Measurements from ENCODE around the gene PLTP.

The PLTP gene

DNA sequence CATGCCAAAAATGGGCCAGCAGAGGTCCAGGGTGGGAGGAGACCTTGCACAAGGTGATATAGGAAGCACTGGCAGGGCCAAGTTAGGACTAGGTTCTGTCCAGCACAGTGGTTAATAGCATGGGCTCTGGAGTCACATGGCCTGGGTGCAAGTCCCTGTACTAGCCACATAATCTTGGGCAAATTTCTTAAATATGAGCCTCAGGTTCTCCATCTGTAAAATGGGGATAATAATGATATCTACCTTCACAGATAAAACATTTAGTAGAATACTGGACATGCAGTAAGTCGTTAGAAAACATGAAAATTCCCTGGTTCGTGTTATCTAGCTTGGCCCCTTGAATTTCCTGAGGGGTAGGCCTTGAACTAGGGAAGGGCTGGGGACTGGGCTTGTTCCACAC, 14.7 kb downstream of the PLTP start:
- in situ Hi-C loops (cut with MboI; ENCODE audit: low sequenced_read_pairs, unreplicated experiment): no loop called here
- DNase-seq (ENCODE audit: low spot score): no peak
- TF ChIP-seq, protein P1, sequence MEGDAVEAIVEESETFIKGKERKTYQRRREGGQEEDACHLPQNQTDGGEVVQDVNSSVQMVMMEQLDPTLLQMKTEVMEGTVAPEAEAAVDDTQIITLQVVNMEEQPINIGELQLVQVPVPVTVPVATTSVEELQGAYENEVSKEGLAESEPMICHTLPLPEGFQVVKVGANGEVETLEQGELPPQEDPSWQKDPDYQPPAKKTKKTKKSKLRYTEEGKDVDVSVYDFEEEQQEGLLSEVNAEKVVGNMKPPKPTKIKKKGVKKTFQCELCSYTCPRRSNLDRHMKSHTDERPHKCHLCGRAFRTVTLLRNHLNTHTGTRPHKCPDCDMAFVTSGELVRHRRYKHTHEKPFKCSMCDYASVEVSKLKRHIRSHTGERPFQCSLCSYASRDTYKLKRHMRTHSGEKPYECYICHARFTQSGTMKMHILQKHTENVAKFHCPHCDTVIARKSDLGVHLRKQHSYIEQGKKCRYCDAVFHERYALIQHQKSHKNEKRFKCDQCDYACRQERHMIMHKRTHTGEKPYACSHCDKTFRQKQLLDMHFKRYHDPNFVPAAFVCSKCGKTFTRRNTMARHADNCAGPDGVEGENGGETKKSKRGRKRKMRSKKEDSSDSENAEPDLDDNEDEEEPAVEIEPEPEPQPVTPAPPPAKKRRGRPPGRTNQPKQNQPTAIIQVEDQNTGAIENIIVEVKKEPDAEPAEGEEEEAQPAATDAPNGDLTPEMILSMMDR (IDR thresholded peaks at IDR 0.05; ENCODE audit: borderline replicate concordance, control extremely low read depth, extremely low read depth, insufficient read depth, missing control alignments): no peak

DNA sequence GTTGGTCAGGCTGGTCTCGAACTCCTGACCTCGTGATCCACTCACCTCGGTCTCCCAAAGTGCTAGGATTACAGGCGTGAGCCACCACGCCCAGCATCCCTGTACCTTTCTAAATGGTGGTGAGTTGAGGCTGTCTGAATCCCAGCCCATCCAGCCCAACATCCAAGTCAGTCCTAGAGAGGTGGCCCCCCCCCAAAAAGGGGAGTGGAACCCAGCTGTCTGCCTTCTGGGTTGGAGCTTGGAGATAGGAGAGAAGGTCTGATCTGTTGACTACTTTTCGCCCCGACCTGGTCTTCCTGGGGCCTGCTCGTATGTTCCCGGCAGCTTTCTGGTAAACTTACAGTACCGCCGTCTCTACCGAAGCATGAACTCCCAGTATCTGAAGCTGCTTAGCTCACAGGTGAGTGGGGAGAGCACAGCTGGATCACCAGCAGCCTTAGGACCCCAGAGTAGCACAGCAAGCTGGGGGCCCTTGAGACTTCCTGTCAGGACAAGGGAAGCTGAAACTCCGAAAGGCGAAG, 15.3 kb downstream of the PLTP start:
- in situ Hi-C loops (cut with MboI; ENCODE audit: low sequenced_read_pairs, unreplicated experiment): no loop called here
- TF ChIP-seq, protein P1 (IDR thresholded peaks at IDR 0.05; ENCODE audit: borderline replicate concordance, control extremely low read depth, extremely low read depth, insufficient read depth, missing control alignments): no peak
- DNase-seq (ENCODE audit: low spot score): no peak

DNA sequence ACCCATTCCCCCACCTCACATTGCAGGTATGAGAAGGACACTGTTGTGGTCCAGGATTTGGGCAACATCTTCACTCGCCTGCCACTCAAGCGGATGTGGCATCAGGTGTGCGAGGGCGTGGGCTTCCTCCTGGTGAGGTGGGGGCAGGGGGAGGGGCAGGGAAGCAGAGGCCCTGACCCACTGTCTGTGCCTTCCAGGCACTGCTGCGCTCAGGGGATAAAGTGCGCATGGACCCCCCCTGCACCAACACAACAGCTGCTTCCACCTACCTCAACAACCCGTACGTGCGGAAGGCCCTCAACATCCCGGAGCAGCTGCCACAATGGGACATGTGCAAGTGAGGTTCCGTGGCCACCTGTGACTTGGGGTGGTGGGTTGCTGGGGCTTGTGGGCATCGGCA, 17.2 kb downstream of the PLTP start:
- TF ChIP-seq, protein P1 (IDR thresholded peaks at IDR 0.05; ENCODE audit: borderline replicate concordance, control extremely low read depth, extremely low read depth, insufficient read depth, missing control alignments): no peak
- in situ Hi-C loops (cut with MboI; ENCODE audit: low sequenced_read_pairs, unreplicated experiment): no loop called here
- no peak for DNase-seq (ENCODE audit: low spot score)

DNA sequence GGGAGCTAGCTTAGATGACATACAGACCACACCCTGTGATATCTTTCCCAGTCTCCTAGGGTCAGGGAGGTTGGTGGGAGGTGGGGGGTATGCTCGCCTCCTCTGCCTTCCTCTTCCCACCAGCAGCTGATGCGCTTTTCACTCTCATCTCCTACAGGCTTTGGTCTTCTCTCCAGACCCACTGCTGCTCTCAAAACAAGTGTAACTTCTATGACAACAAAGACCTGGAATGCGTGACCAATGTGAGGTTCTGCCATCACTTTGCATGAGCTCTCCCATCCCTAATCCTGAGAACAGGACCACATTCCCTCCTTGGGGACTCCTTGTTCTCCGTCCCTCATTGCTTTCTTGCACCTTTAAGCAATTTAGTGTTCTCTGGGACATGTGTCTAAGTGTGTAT, 18.1 kb downstream of the PLTP start:
- TF ChIP-seq, protein P1 (IDR thresholded peaks at IDR 0.05; ENCODE audit: borderline replicate concordance, control extremely low read depth, extremely low read depth, insufficient read depth, missing control alignments): no peak
- in situ Hi-C loops (cut with MboI; ENCODE audit: low sequenced_read_pairs, unreplicated experiment): no loop called here
- no peak for DNase-seq (ENCODE audit: low spot score)

DNA sequence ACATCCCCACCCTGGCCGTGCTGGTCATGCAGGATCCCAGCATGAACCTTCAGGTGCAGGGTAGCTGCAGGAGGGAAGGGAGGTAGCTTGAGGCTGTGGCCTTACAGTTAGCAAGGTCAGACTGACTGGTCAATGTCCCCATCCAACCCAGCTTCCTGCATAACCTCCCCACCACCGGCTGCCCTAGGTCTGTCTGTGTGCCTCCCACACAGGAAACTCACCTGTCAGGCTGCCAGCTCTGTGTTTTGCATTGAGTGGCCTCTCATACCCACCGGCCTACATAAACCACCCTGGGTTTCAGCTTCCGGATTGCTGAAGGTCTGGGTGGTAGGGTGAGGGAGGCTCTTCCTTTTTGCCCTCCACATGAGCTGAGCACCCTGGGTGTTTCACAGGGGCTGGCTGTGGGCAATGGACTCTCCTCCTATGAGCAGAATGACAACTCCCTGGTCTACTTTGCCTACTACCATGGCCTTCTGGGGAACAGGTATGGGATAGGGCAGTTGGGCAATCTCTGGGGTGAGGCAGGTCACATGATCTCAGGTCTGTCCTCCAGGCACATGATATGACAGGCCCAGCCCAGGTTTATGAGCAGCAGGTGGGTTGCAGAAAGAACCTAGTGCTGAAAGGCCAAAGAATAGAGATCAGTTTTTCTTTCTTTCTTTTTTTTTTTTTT, 19.0 kb downstream of the PLTP start:
- TF ChIP-seq, protein P1 (IDR thresholded peaks at IDR 0.05; ENCODE audit: borderline replicate concordance, control extremely low read depth, extremely low read depth, insufficient read depth, missing control alignments): no peak
- no peak for DNase-seq (ENCODE audit: low spot score)
- in situ Hi-C loops (cut with MboI; ENCODE audit: low sequenced_read_pairs, unreplicated experiment): no loop called here

DNA sequence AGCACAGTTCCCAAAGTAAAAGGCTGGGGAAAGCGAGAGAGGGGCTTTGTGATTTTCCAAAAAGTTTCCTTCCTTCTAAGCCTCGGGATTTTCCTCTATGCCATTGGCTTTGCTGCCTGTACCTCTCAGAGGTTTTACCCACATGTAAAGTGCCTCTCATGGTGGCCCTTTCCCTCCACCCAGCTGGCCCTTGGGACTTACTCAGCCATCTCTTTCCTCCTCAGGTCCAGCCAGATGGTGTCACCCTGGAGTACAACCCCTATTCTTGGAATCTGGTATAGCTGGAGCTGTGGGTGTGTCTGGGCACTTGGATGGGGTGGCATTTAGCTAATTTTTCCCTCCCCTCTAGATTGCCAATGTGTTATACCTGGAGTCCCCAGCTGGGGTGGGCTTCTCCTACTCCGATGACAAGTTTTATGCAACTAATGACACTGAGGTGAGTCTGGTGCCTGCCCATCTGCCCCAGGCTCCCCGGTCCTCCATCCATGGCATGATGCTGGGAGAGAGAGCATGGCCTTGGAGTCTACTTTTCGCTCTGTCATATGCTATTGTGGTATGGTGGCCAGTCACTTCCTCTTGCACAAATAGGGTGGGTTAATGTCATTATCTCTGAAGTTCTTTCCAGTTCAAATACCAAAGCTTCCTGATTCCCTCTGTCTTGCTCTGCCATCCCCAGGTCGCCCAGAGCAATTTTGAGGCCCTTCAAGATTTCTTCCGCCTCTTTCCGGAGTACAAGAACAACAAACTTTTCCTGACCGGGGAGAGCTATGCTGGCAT, 19.7 kb downstream of the PLTP start:
- DNase-seq (ENCODE audit: low spot score): no peak
- TF ChIP-seq, protein P1 (IDR thresholded peaks at IDR 0.05; ENCODE audit: borderline replicate concordance, control extremely low read depth, extremely low read depth, insufficient read depth, missing control alignments): no peak
- in situ Hi-C loops (cut with MboI; ENCODE audit: low sequenced_read_pairs, unreplicated experiment): no loop called here
